ENCODE data around the gene TRIM63.

The TRIM63 gene

GRCh38 chr1:26090893-26091292 is 23.5 kb upstream of the TRIM63 start:
- Histone ChIP-seq H3K27me3 (peaks cover 11% of the 10 kb centered on the region), H3K4me3 (ENCODE audit: low read depth, low read length) (no peak overlapping the region), H3K4me1 (no peaks in the 10 kb centered on the region), H3K9me3 (no peaks in the 10 kb centered on the region), H3K36me3 (no peaks in the 10 kb centered on the region)
- TF ChIP-seq CTCF (IDR thresholded peaks at IDR 0.05; ENCODE audit: low read depth, low read length): no peak
- DNase-seq: no peak

- TF ChIP-seq CTCF (IDR thresholded peaks at IDR 0.05; ENCODE audit: low read depth, low read length): no peak
- Histone ChIP-seq H3K4me1 (no peaks in the 10 kb centered on the region), H3K27me3 (peaks cover 11% of the 10 kb centered on the region), H3K4me3 (ENCODE audit: low read depth, low read length) (no peak overlapping the region), H3K36me3 (no peaks in the 10 kb centered on the region), H3K9me3 (no peaks in the 10 kb centered on the region)
- no peak for DNase-seq
Observed at GRCh38 chr1:26089125-26089524, 21.7 kb upstream of the TRIM63 start.

- H3K36me3 ChIP-seq: no peaks in the 10 kb centered on the region
- no peak for TF ChIP-seq CTCF (IDR thresholded peaks at IDR 0.05; ENCODE audit: low read depth, low read length)
- no peaks in the 10 kb centered on the region for H3K4me1 ChIP-seq
- no peak overlapping the region for H3K4me3 ChIP-seq (ENCODE audit: low read depth, low read length)
- DNase-seq: no peak
- no peaks in the 10 kb centered on the region for H3K9me3 ChIP-seq
- H3K27me3 ChIP-seq: no peaks in the 10 kb centered on the region
Observed at GRCh38 chr1:26084844-26085243, 17.4 kb upstream of the TRIM63 start.

- Histone ChIP-seq H3K27me3 (no peaks in the 10 kb centered on the region), H3K4me1 (no peaks in the 10 kb centered on the region), H3K9me3 (no peaks in the 10 kb centered on the region), H3K4me3 (ENCODE audit: low read depth, low read length) (no peak overlapping the region), H3K36me3 (no peaks in the 10 kb centered on the region)
- DNase-seq: no peak
- TF ChIP-seq CTCF (IDR thresholded peaks at IDR 0.05; ENCODE audit: low read depth, low read length): no peak
Observed at GRCh38 chr1:26084091-26084561, 16.7 kb upstream of the TRIM63 start.

GRCh38 chr1:26083208-26083607 is 15.8 kb upstream of the TRIM63 start:
- TF ChIP-seq CTCF (IDR thresholded peaks at IDR 0.05; ENCODE audit: low read depth, low read length): no peak
- H3K36me3 ChIP-seq: no peaks in the 10 kb centered on the region
- DNase-seq: no peak
- H3K4me1 ChIP-seq: no peaks in the 10 kb centered on the region
- no peak overlapping the region for H3K4me3 ChIP-seq (ENCODE audit: low read depth, low read length)
- H3K9me3 ChIP-seq: no peaks in the 10 kb centered on the region
- no peaks in the 10 kb centered on the region for H3K27me3 ChIP-seq

- Histone ChIP-seq H3K36me3 (no peaks in the 10 kb centered on the region), H3K9me3 (no peaks in the 10 kb centered on the region), H3K4me3 (ENCODE audit: low read depth, low read length) (no peak overlapping the region), H3K4me1 (no peaks in the 10 kb centered on the region), H3K27me3 (no peaks in the 10 kb centered on the region)
- no peak for TF ChIP-seq CTCF (IDR thresholded peaks at IDR 0.05; ENCODE audit: low read depth, low read length)
- DNase-seq: no peak
Observed at GRCh38 chr1:26082020-26082350, 14.6 kb upstream of the TRIM63 start.
